SU-DHL-6 (cell line): Measurements from ENCODE around the gene RAB36.

ENCODE experiments used
- H2AFZ ChIP-seq: fragments of 200-600 bp; sonication (generic); 2 replicates; pipeline ENCODE4 v1.6.1; 2014; ENCODE audit warnings: low read depth, mild to moderate bottlenecking, moderate library complexity, mixed read lengths, antibody characterized with exemption, low read length; ENCODE audit not compliant: severe bottlenecking
- H3F3A ChIP-seq: fragments of 200-600 bp; shearing (Covaris generic); 2 replicates; pipeline ENCODE4 v1.6.0; 2016; ENCODE audit warnings: antibody characterized with exemption, mild to moderate bottlenecking; ENCODE audit not compliant: insufficient read depth
- H3K27ac ChIP-seq: fragments of 200-600 bp; sonication (generic); 2 replicates; pipeline ENCODE4 v1.5.1; 2016; ENCODE audit warnings: low read depth, mild to moderate bottlenecking, low read length, moderate library complexity, mixed read lengths
- H3K27me3 ChIP-seq: fragments of 200-600 bp; sonication (generic), shearing (Covaris generic); 2 replicates; pipeline ENCODE4 v1.6.0; 2014; ENCODE audit warnings: mild to moderate bottlenecking, low read length
- H3K36me3 ChIP-seq: fragments of 200-600 bp; sonication (generic); 2 replicates; pipeline ENCODE4 v1.6.1; 2014; ENCODE audit warnings: mild to moderate bottlenecking, low read length, mixed read lengths
- H3K4me2 ChIP-seq: fragments of 300-600, 200-600 bp; shearing (Covaris generic), sonication (generic); 2 replicates; pipeline ENCODE4 v1.6.0; 2014; ENCODE audit warnings: low read length, low read depth, mild to moderate bottlenecking; ENCODE audit not compliant: poor library complexity, severe bottlenecking
- H3K4me3 ChIP-seq: fragments of 200-600 bp; sonication (generic); 2 replicates; pipeline ENCODE4 v1.5.1; 2014; ENCODE audit warnings: antibody characterized with exemption, low read length, mild to moderate bottlenecking, mixed read lengths; ENCODE audit not compliant: insufficient read depth, poor library complexity, severe bottlenecking
- H3K79me2 ChIP-seq: fragments of 200-600 bp; sonication (generic); 2 replicates; pipeline ENCODE4 v1.6.1; 2014; ENCODE audit warnings: mild to moderate bottlenecking, low read length, moderate library complexity; ENCODE audit not compliant: insufficient read depth
- H3K9ac ChIP-seq: fragments of 200-600 bp; sonication (generic); 2 replicates; pipeline ENCODE4 v1.7.0; 2014; ENCODE audit warnings: mild to moderate bottlenecking, low read length
- H3K9me2 ChIP-seq: fragments of 200-600 bp; sonication (generic); replicated peaks from 2 replicates; pipeline ENCODE4 v1.6.1; 2014; ENCODE audit warnings: low read length; ENCODE audit not compliant: insufficient read depth
- H3K9me3 ChIP-seq: fragments of 200-600 bp; sonication (generic); 2 replicates; pipeline ENCODE4 v1.6.1; 2014; ENCODE audit warnings: low read length, mixed read lengths; ENCODE audit not compliant: insufficient read depth
- H4K20me1 ChIP-seq: fragments of 200-600 bp; sonication (generic); 2 replicates; pipeline ENCODE4 v1.6.1; 2014; ENCODE audit warnings: low read depth, mild to moderate bottlenecking, antibody characterized with exemption, low read length, moderate library complexity, mixed read lengths
- EZH2phosphoT487 ChIP-seq: fragments of 200-600 bp; sonication (generic), shearing (Covaris generic); conservative IDR thresholded peaks from 2 replicates; pipeline ENCODE4 v1.6.1; 2018; ENCODE audit warnings: mild to moderate bottlenecking, antibody characterized with exemption, low read length, moderate library complexity, mixed read lengths
- TF ChIP-seq, protein P1 (sequence below): fragments of 200-600 bp; sonication (generic); IDR thresholded peaks from one replicate; pipeline ENCODE4 v1.5.1; 2017; ENCODE audit warnings: antibody characterized with exemption, mild to moderate bottlenecking, low read length, moderate library complexity; ENCODE audit not compliant: insufficient read depth, poor library complexity, severe bottlenecking

RAB36 gene

GRCh38 chr22:23213581-23214334 is 68.5 kb downstream of the RAB36 start:
- no peaks in the 10 kb centered on the region for H3K9me3 ChIP-seq
- H3K27ac ChIP-seq, result no peak overlapping the region
- no peaks in the 10 kb centered on the region for H3F3A ChIP-seq
- no peak overlapping the region for H3K4me3 ChIP-seq
- H4K20me1 ChIP-seq, result no peaks in the 10 kb centered on the region
- H3K79me2 ChIP-seq, result no peaks in the 10 kb centered on the region
- TF ChIP-seq, protein P1, sequence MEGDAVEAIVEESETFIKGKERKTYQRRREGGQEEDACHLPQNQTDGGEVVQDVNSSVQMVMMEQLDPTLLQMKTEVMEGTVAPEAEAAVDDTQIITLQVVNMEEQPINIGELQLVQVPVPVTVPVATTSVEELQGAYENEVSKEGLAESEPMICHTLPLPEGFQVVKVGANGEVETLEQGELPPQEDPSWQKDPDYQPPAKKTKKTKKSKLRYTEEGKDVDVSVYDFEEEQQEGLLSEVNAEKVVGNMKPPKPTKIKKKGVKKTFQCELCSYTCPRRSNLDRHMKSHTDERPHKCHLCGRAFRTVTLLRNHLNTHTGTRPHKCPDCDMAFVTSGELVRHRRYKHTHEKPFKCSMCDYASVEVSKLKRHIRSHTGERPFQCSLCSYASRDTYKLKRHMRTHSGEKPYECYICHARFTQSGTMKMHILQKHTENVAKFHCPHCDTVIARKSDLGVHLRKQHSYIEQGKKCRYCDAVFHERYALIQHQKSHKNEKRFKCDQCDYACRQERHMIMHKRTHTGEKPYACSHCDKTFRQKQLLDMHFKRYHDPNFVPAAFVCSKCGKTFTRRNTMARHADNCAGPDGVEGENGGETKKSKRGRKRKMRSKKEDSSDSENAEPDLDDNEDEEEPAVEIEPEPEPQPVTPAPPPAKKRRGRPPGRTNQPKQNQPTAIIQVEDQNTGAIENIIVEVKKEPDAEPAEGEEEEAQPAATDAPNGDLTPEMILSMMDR, result no peak
- TF ChIP-seq EZH2phosphoT487, result no peak
- H3K9me2 ChIP-seq, result no peaks in the 10 kb centered on the region
- H3K4me2 ChIP-seq, result no peak overlapping the region
- H3K36me3 ChIP-seq, result no peaks in the 10 kb centered on the region
- H3K9ac ChIP-seq, result no peak overlapping the region
- no peak overlapping the region for H2AFZ ChIP-seq
- no peaks in the 10 kb centered on the region for H3K27me3 ChIP-seq
